ENCODE measurements around the gene EYA2.

Gene EYA2

GRCh38 chr20:47227119-47227518, 332.5 kb downstream of the EYA2 start:
- Mint-ChIP-seq H3K4me1 (peaks cover 8% of the 10 kb centered on the region), H3K4me3 (no peak overlapping the region), H3K36me3 (ENCODE audit: low read depth) (peaks cover 73% of the 10 kb centered on the region), H3K27ac (no peak overlapping the region), H3K9me3 (no peaks in the 10 kb centered on the region), H3K27me3 (ENCODE audit: low read depth) (no peaks in the 10 kb centered on the region)
- no peak for TF ChIP-seq CTCF (IDR thresholded peaks at IDR 0.05; ENCODE audit: unreplicated experiment in 3 of 3)

GRCh38 chr20:47227576-47227975, 332.9 kb downstream of the EYA2 start:
- H3K36me3 Mint-ChIP-seq (ENCODE audit: low read depth): peaks cover 70% of the 10 kb centered on the region
- H3K4me1 Mint-ChIP-seq: peaks cover 8% of the 10 kb centered on the region
- no peaks in the 10 kb centered on the region for H3K9me3 Mint-ChIP-seq
- no peak overlapping the region for H3K27ac Mint-ChIP-seq
- H3K27me3 Mint-ChIP-seq (ENCODE audit: low read depth): no peaks in the 10 kb centered on the region
- no peak for TF ChIP-seq CTCF (IDR thresholded peaks at IDR 0.05; ENCODE audit: unreplicated experiment in 3 of 3)
- H3K4me3 Mint-ChIP-seq: no peak overlapping the region

- no peak overlapping the region for H3K4me3 Mint-ChIP-seq
- H3K4me1 Mint-ChIP-seq: peaks cover 8% of the 10 kb centered on the region
- no peaks in the 10 kb centered on the region for H3K27me3 Mint-ChIP-seq (ENCODE audit: low read depth)
- no peak overlapping the region for H3K27ac Mint-ChIP-seq
- TF ChIP-seq CTCF (IDR thresholded peaks at IDR 0.05; ENCODE audit: unreplicated experiment in 3 of 3): no peak
- H3K9me3 Mint-ChIP-seq: no peaks in the 10 kb centered on the region
- H3K36me3 Mint-ChIP-seq (ENCODE audit: low read depth): peaks cover 67% of the 10 kb centered on the region
These were observed 334.0 kb downstream of the EYA2 start for GRCh38 chr20:47228654-47229053.

- H3K27ac Mint-ChIP-seq: peak overlapping the region in 1 of 3 experiments; percentile 96
- peaks cover 8% of the 10 kb centered on the region for H3K4me1 Mint-ChIP-seq
- H3K9me3 Mint-ChIP-seq: no peaks in the 10 kb centered on the region
- no peak overlapping the region for H3K4me3 Mint-ChIP-seq
- peaks cover 68% of the 10 kb centered on the region for H3K36me3 Mint-ChIP-seq (ENCODE audit: low read depth)
- no peaks in the 10 kb centered on the region for H3K27me3 Mint-ChIP-seq (ENCODE audit: low read depth)
- no peak for TF ChIP-seq CTCF (IDR thresholded peaks at IDR 0.05; ENCODE audit: unreplicated experiment in 3 of 3)
These were observed 336.2 kb downstream of the EYA2 start for GRCh38 chr20:47230811-47231256.

GRCh38 chr20:47231382-47232039, 336.9 kb downstream of the EYA2 start:
- H3K36me3 Mint-ChIP-seq (ENCODE audit: low read depth): peaks cover 68% of the 10 kb centered on the region
- H3K27me3 Mint-ChIP-seq (ENCODE audit: low read depth): no peaks in the 10 kb centered on the region
- H3K27ac Mint-ChIP-seq: peak overlapping the region; percentile 66 to 96 (median 95)
- H3K4me1 Mint-ChIP-seq: peaks cover 8% of the 10 kb centered on the region
- TF ChIP-seq CTCF (IDR thresholded peaks at IDR 0.05; ENCODE audit: unreplicated experiment in 3 of 3): peak in 1 of 3 experiments; percentile 11
- no peak overlapping the region for H3K4me3 Mint-ChIP-seq
- no peaks in the 10 kb centered on the region for H3K9me3 Mint-ChIP-seq

GRCh38 chr20:47232518-47232917, 337.9 kb downstream of the EYA2 start:
- H3K4me3 Mint-ChIP-seq: no peak overlapping the region
- peaks cover 8% of the 10 kb centered on the region for H3K4me1 Mint-ChIP-seq
- H3K27me3 Mint-ChIP-seq (ENCODE audit: low read depth): no peaks in the 10 kb centered on the region
- H3K36me3 Mint-ChIP-seq (ENCODE audit: low read depth): peaks cover 69% of the 10 kb centered on the region
- H3K9me3 Mint-ChIP-seq: no peaks in the 10 kb centered on the region
- no peak overlapping the region for H3K27ac Mint-ChIP-seq
- TF ChIP-seq CTCF (IDR thresholded peaks at IDR 0.05; ENCODE audit: unreplicated experiment in 3 of 3): no peak

All from nephron (organoid).